HepG2 (cell line): ENCODE data around the gene VEPH1. TPM values are rescaled to one million over a fixed set of nuclear protein-coding genes. Genes with fewer than 3 reads are reported as not detected.

Experiments
- ATAC-seq: fragments of 200-7000 bp; cut with Tn5 transposase; 3 replicates; pipeline ENCODE4 v1.9.1; 2020; ENCODE audit warnings: mild to moderate bottlenecking, moderate library complexity
- BruUV-seq: library from RNA; stranded (reverse); fragments of 400-500 nt; replicated peaks from 2 replicates; lab custom pipeline; 2021; lab: Mats Ljungman, UMichigan
- CTCF ChIA-PET: fragments of 300-600 bp; formaldehyde crosslinking; extraction: SDS; loops from one replicate; lab custom pipeline; 2021; ENCODE audit warnings: low total read pairs, inconsistent platforms, low intra/inter-chr PET ratio; lab: Yijun Ruan, JAX
- POLR2A ChIA-PET: fragments of 350-600 bp; sonication (Branson Sonifier 250); formaldehyde crosslinking; loops from one replicate; lab custom pipeline; 2020; ENCODE audit warnings: antibody characterized with exemption, inconsistent platforms; lab: Yijun Ruan, JAX
- DNase-seq: peaks from one replicate; pipeline ENCODE4 v3.0.0-alpha.2; 2015; ENCODE audit warnings: low spot score
- FAIRE-seq: peaks from 3 replicates; lab custom pipeline; 2011; peaks lifted over from hg19 to GRCh38; lab: Jason Lieb, UNC
- H2AFZ ChIP-seq: one replicate; pipeline ENCODE4 v1.6.1; 2011; ENCODE audit warnings: low read length, inconsistent platforms
- H3K27ac ChIP-seq: fragments of 300-600 bp; 3 replicates; pipeline ENCODE4 v1.8.0; 2011; ENCODE audit warnings: mixed run types, mild to moderate bottlenecking, mixed read lengths, low read length, inconsistent platforms; ENCODE audit not compliant: insufficient read depth; ENCODE audit errors: extremely low read length
- H3K27me3 ChIP-seq, 2 experiments: fragments of 200-600 bp in 1 of 2; 2 replicates in 1 of 2; 3 replicates in 1 of 2; pipeline versions ENCODE4 v1.6.0 to v1.8.0; 2011; ENCODE audit warnings: low read length in 2 of 2, mild to moderate bottlenecking in 2 of 2, moderate library complexity in 2 of 2, inconsistent platforms in 1 of 2; ENCODE audit not compliant: insufficient read depth in 2 of 2, control insufficient read depth in 1 of 2
- H3K36me3 ChIP-seq, 2 experiments: fragments of 200-600 bp in 1 of 2; replicated peaks in 1 of 2; 2 replicates in 1 of 2; 3 replicates in 1 of 2; pipeline versions ENCODE4 v1.5.1 to v1.8.0; 2011; ENCODE audit warnings: low read length in 2 of 2, inconsistent platforms in 1 of 2; ENCODE audit not compliant: insufficient read depth in 2 of 2, control insufficient read depth in 1 of 2
- H3K4me1 ChIP-seq: 2 replicates; pipeline ENCODE4 v1.5.1; 2012; ENCODE audit warnings: low read length, inconsistent platforms; ENCODE audit not compliant: insufficient read depth
- H3K4me2 ChIP-seq: 2 replicates; pipeline ENCODE4 v1.6.0; 2011; ENCODE audit warnings: low read depth, low read length, inconsistent platforms
- H3K4me3 ChIP-seq, 3 experiments: fragments of 200-600 bp in 1 of 3; sonication (generic), shearing (Covaris generic) in 1 of 3; replicated peaks in 1 of 3; 2 replicates each; pipeline ENCODE4 v1.5.1; 2011 to 2016; ENCODE audit warnings: low read length in 3 of 3, inconsistent platforms in 2 of 3, low read depth in 2 of 3, mild to moderate bottlenecking in 2 of 3, control low read depth in 1 of 3, mixed read lengths in 1 of 3; ENCODE audit not compliant: insufficient read depth in 1 of 3
- H3K79me2 ChIP-seq: one replicate; pipeline ENCODE4 v1.6.1; 2011; ENCODE audit warnings: low read length, inconsistent platforms; ENCODE audit not compliant: insufficient read depth
- H3K9ac ChIP-seq: 2 replicates; pipeline ENCODE4 v1.6.0; 2011; ENCODE audit warnings: mild to moderate bottlenecking, low read depth, low read length, inconsistent platforms; ENCODE audit not compliant: insufficient read depth
- H3K9me3 ChIP-seq: 2 replicates; pipeline ENCODE4 v1.5.1; 2012; ENCODE audit warnings: mild to moderate bottlenecking, low read length
- H4K20me1 ChIP-seq: 2 replicates; pipeline ENCODE4 v1.6.0; 2011; ENCODE audit warnings: inconsistent platforms, mild to moderate bottlenecking, low read length, moderate library complexity; ENCODE audit not compliant: insufficient read depth
- ATF7 ChIP-seq, 2 experiments: fragments of 450-650 bp in 1 of 2; sonication (generic) in 1 of 2; formaldehyde crosslinking in 1 of 2; IDR thresholded peaks; 2 replicates each; pipeline versions ENCODE4 v1.4.0 to v1.6.1; 2016 to 2020; ENCODE audit warnings: antibody characterized with exemption in 1 of 2, mild to moderate bottlenecking in 1 of 2, missing genetic modification reagents in 1 of 2
- EZH2 ChIP-seq: conservative IDR thresholded peaks from 2 replicates; pipeline ENCODE4 v1.6.1; 2012; ENCODE audit warnings: mild to moderate bottlenecking, low read depth, low read length, moderate library complexity
- GLI4 ChIP-seq: sonication (generic); formaldehyde crosslinking; IDR thresholded peaks from 2 replicates; pipeline ENCODE4 v1.5.1; 2020; ENCODE audit warnings: missing genetic modification reagents, mild to moderate bottlenecking, moderate library complexity, borderline replicate concordance
- HMGA1 ChIP-seq: sonication (generic); formaldehyde crosslinking; conservative IDR thresholded peaks from 2 replicates; pipeline ENCODE4 v1.4.0; 2020; ENCODE audit warnings: missing genetic modification reagents
- HOXA7 ChIP-seq: sonication (generic); formaldehyde crosslinking; IDR thresholded peaks from 2 replicates; pipeline ENCODE4 v1.8.1; 2022; ENCODE audit warnings: mild to moderate bottlenecking, missing genetic modification reagents, moderate library complexity
- KDM5A ChIP-seq: fragments of 200-600 bp; sonication (generic); IDR thresholded peaks from 2 replicates; pipeline ENCODE4 v1.7.0; 2018; ENCODE audit warnings: antibody characterized with exemption, mild to moderate bottlenecking, low read length, borderline replicate concordance
- MBD4 ChIP-seq: IDR thresholded peaks from 2 replicates; pipeline ENCODE4 v1.6.1; 2012; ENCODE audit warnings: low read length, inconsistent platforms, borderline replicate concordance
- RBAK ChIP-seq: sonication (generic); formaldehyde crosslinking; IDR thresholded peaks from 2 replicates; pipeline ENCODE4 v1.5.1; 2020; ENCODE audit warnings: mild to moderate bottlenecking, missing genetic modification reagents
- SATB2 ChIP-seq: sonication (generic); formaldehyde crosslinking; IDR thresholded peaks from 2 replicates; pipeline ENCODE4 v1.5.0; 2020; ENCODE audit warnings: missing genetic modification reagents
- SIN3B ChIP-seq: fragments of 150-350 bp; IDR thresholded peaks from 2 replicates; pipeline ENCODE4 v1.6.1; 2014; ENCODE audit warnings: low read length
- TGIF2 ChIP-seq: IDR thresholded peaks from 2 replicates; pipeline ENCODE4 v1.6.1; 2016; ENCODE audit warnings: control low read depth, missing compliant biosample characterization
- ZFP37 ChIP-seq: sonication (generic); formaldehyde crosslinking; IDR thresholded peaks from 2 replicates; pipeline ENCODE4 v1.4.0; 2020; ENCODE audit warnings: missing genetic modification reagents, borderline replicate concordance
- ZNF3 ChIP-seq: IDR thresholded peaks from 2 replicates; pipeline ENCODE4 v1.7.0; 2017; ENCODE audit warnings: inconsistent platforms
- ZNF660 ChIP-seq: sonication (generic); formaldehyde crosslinking; IDR thresholded peaks from 2 replicates; pipeline ENCODE4 v1.5.1; 2020; ENCODE audit warnings: mild to moderate bottlenecking, low read depth, missing genetic modification reagents, borderline replicate concordance
- ZNF737 ChIP-seq: sonication (generic); formaldehyde crosslinking; IDR thresholded peaks from 2 replicates; pipeline ENCODE4 v1.5.0; 2020; ENCODE audit warnings: missing genetic modification reagents, mild to moderate bottlenecking, borderline replicate concordance
- WGBS: methylation state at CpG from one replicate; pipeline ENCODE4 v1.1.6; 2017; ENCODE audit warnings: low lambda C conversion rate; 5-methylcytosine and 5-hydroxymethylcytosine counted together
- in situ Hi-C: cut with HindIII; loops from 2 replicates; pipeline ENCODE4 v1.10.0; 2017; ENCODE audit warnings: low pct_unique_long_range_greater_than_20kb; ENCODE audit not compliant: extremely low pct_ligation_motif_present
- intact Hi-C: fragments of 100-400 bp; cut with micrococcal nuclease; formaldehyde crosslinking; loops from one replicate; pipeline ENCODE4 v1.10.0; 2022; ENCODE audit not compliant: unreplicated experiment
- polyA plus RNA-seq, 8 experiments: library from polyadenylated mRNA; depleted of rRNA in 3 of 8; stranded (reverse) in 7 of 8; unstranded in 1 of 8; fragments of >200 nt; fragmentation: Illumina TruSeq in 4 of 8; extraction: Trizol in 4 of 8; gene quantifications; 2 replicates each; pipeline versions ENCODE4 v1.2.1 to v1.2.3, GENCODE V29; 2011 to 2016; ENCODE audit warnings: low read depth in 4 of 8, missing spikeins in 1 of 8, mixed read lengths in 1 of 8; ENCODE audit not compliant: insufficient read depth in 1 of 8
- total RNA-seq, 5 experiments: library from RNA; depleted of rRNA; stranded (reverse); fragments of >200 nt; fragmentation: Illumina TruSeq; extraction: Trizol; gene quantifications; 2 replicates each; pipeline ENCODE4 v1.2.3, GENCODE V29; 2016; ENCODE audit warnings: low read depth in 1 of 5
- TF ChIP-seq, protein P1 (sequence below): sonication (generic); formaldehyde crosslinking; IDR thresholded peaks from 2 replicates; pipeline ENCODE4 v1.4.0; 2020; ENCODE audit warnings: missing genetic modification reagents

The VEPH1 gene
- total and polyA plus RNA-seq, 2 of the 13 experiments (the other 11 are each of a cell fraction or from before 2014, with no cell fraction given), result not detected

DNA sequence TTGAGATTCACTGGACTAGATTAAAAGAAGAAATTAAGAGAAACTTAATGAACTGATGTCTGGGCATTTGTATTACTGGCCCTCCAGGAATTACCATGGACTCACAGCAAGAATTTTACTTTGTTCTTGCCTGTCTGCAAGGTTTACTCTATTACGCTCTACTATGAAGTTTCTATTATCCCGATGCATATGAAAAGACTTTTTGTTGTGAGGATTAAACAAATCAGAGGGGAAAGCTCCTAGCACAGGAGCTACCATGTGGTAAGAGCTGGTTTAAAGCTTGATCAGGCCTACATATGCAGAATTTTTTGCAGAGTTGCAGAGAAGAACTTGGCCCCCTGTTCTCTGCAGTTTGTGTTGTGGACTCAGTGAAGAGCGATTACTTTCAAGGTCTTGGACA lies 128.3 kb downstream of the VEPH1 start:
- FAIRE-seq (no peak), DNase-seq (no peak), ATAC-seq (no peak)
- no peak overlapping the region for H3K4me3 ChIP-seq
- ChIA-PET CTCF (no interaction called here), POLR2A (no interaction called here)
- WGBS, result 44% methylated on average over 3 of the region's 3 CpGs
- no peaks in the 10 kb centered on the region for H3K9me3 ChIP-seq
- H3K4me1 ChIP-seq, result no peaks in the 10 kb centered on the region
- TF ChIP-seq HMGA1 (CRISPR knock-in tag), result no peak
- no peak for TF ChIP-seq ZNF660 (CRISPR knock-in tag)
- no peak for TF ChIP-seq ZFP37
- no peak for TF ChIP-seq EZH2
- no peak for TF ChIP-seq ATF7 (IDR thresholded peaks at IDR 0.05)
- TF ChIP-seq ATF7 (CRISPR knock-in tag; IDR thresholded peaks at IDR 0.05), result no peak
- no peak for TF ChIP-seq HOXA7
- TF ChIP-seq SIN3B, result no peak
- no peak for TF ChIP-seq GLI4 (CRISPR knock-in tag)
- TF ChIP-seq, protein P1, sequence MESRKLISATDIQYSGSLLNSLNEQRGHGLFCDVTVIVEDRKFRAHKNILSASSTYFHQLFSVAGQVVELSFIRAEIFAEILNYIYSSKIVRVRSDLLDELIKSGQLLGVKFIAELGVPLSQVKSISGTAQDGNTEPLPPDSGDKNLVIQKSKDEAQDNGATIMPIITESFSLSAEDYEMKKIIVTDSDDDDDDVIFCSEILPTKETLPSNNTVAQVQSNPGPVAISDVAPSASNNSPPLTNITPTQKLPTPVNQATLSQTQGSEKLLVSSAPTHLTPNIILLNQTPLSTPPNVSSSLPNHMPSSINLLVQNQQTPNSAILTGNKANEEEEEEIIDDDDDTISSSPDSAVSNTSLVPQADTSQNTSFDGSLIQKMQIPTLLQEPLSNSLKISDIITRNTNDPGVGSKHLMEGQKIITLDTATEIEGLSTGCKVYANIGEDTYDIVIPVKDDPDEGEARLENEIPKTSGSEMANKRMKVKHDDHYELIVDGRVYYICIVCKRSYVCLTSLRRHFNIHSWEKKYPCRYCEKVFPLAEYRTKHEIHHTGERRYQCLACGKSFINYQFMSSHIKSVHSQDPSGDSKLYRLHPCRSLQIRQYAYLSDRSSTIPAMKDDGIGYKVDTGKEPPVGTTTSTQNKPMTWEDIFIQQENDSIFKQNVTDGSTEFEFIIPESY (CRISPR knock-in tag), result no peak
- TF ChIP-seq ZNF3, result no peak
- TF ChIP-seq SATB2 (CRISPR knock-in tag), result no peak
- TF ChIP-seq TGIF2 (CRISPR knock-in tag), result no peak
- no peak for TF ChIP-seq ZNF737 (CRISPR knock-in tag)
- TF ChIP-seq MBD4, result no peak
- no peak for TF ChIP-seq RBAK (CRISPR knock-in tag)
- TF ChIP-seq KDM5A, result no peak
- H2AFZ ChIP-seq, result no peak overlapping the region
- H4K20me1 ChIP-seq, result no peaks in the 10 kb centered on the region
- H3K9ac ChIP-seq, result no peak overlapping the region
- no peak overlapping the region for H3K27ac ChIP-seq
- no peaks in the 10 kb centered on the region for H3K79me2 ChIP-seq
- no peaks in the 10 kb centered on the region for H3K36me3 ChIP-seq
- no peak overlapping the region for H3K4me2 ChIP-seq
- no peaks in the 10 kb centered on the region; a peak in 1 of 5 replicates for H3K27me3 ChIP-seq
- intact Hi-C loops (no loop called here), in situ Hi-C loops (no loop called here)
- no TSS peak for BruUV-seq
